WTC11 (cell line): ENCODE results near the gene ZNF808. TPM values are rescaled to one million over a fixed set of nuclear protein-coding genes. Genes with fewer than 3 reads are reported as not detected.

Experiments used
- ATAC-seq: fragments of 200-7000 bp; cut with Tn5 transposase; 2 replicates; pipeline ENCODE4 v1.10.0; 2021; ENCODE audit warnings: mild to moderate bottlenecking, moderate library complexity
- CTCF ChIA-PET: fragments of 300-600 bp; sonication (Branson Sonifier 250); formaldehyde crosslinking; loops from one replicate; lab custom pipeline; 2021; ENCODE audit warnings: antibody characterized with exemption; lab: Charles Lee
- POLR2A ChIA-PET: fragments of 350-600 bp; sonication (Branson Sonifier 250); formaldehyde crosslinking; loops from one replicate; lab custom pipeline; 2021; ENCODE audit warnings: antibody characterized with exemption; lab: Charles Lee
- DNase-seq: peaks from one replicate; pipeline ENCODE4 v3.0.0; 2021; ENCODE audit warnings: low spot score
- H3K27ac Mint-ChIP-seq: 2 replicates; pipeline ENCODE4 v1.8.0; 2021; ENCODE audit warnings: mixed read lengths
- H3K27me3 Mint-ChIP-seq: 2 replicates; pipeline ENCODE4 v1.8.0; 2021; ENCODE audit warnings: low read depth, mild to moderate bottlenecking, moderate library complexity, mixed read lengths
- H3K36me3 Mint-ChIP-seq: 2 replicates; pipeline ENCODE4 v1.8.0; 2021; ENCODE audit warnings: mixed read lengths
- H3K4me1 Mint-ChIP-seq: 2 replicates; pipeline ENCODE4 v1.8.0; 2022; ENCODE audit warnings: mixed read lengths
- H3K4me3 Mint-ChIP-seq: 2 replicates; pipeline ENCODE4 v1.8.0; 2021; ENCODE audit warnings: mild to moderate bottlenecking, moderate library complexity, mixed read lengths
- H3K9me3 Mint-ChIP-seq: 2 replicates; pipeline ENCODE4 v1.8.0; 2021; ENCODE audit warnings: mixed read lengths
- CBFB ChIP-seq: sonication (generic); formaldehyde crosslinking; IDR thresholded peaks from 2 replicates; pipeline ENCODE4 v1.8.1; 2022; ENCODE audit warnings: mild to moderate bottlenecking, low read depth, missing genetic modification reagents
- CREB1 ChIP-seq: sonication (generic); formaldehyde crosslinking; IDR thresholded peaks from 2 replicates; pipeline ENCODE4 v1.8.0; 2023; ENCODE audit warnings: mild to moderate bottlenecking, missing genetic modification reagents
- CREM ChIP-seq: sonication (generic); formaldehyde crosslinking; IDR thresholded peaks from 2 replicates; pipeline ENCODE4 v1.8.1; 2022; ENCODE audit warnings: mild to moderate bottlenecking, missing genetic modification reagents, moderate library complexity
- ELF4 ChIP-seq: sonication (generic); formaldehyde crosslinking; IDR thresholded peaks from 2 replicates; pipeline ENCODE4 v1.8.1; 2022; ENCODE audit warnings: low read depth, mild to moderate bottlenecking, moderate library complexity, missing genetic modification reagents
- ETV6 ChIP-seq: sonication (generic); formaldehyde crosslinking; IDR thresholded peaks from 2 replicates; pipeline ENCODE4 v1.8.1; 2022; ENCODE audit warnings: mild to moderate bottlenecking, missing genetic modification reagents
- FOXP1 ChIP-seq: sonication (generic); formaldehyde crosslinking; IDR thresholded peaks from 2 replicates; pipeline ENCODE4 v1.8.0; 2022; ENCODE audit warnings: missing genetic modification reagents, mild to moderate bottlenecking, moderate library complexity, borderline replicate concordance
- GABPB1 ChIP-seq: sonication (generic); formaldehyde crosslinking; IDR thresholded peaks from 2 replicates; pipeline ENCODE4 v1.8.1; 2023; ENCODE audit warnings: mild to moderate bottlenecking, missing genetic modification reagents
- MXD4 ChIP-seq: fragments of 250-450 bp; sonication (Bioruptor Pico); IDR thresholded peaks from 2 replicates; pipeline ENCODE4 v1.8.0; 2021; ENCODE audit warnings: mild to moderate bottlenecking, moderate library complexity, borderline replicate concordance
- MYBL2 ChIP-seq: sonication (generic); formaldehyde crosslinking; IDR thresholded peaks from 2 replicates; pipeline ENCODE4 v1.8.1; 2023; ENCODE audit warnings: mild to moderate bottlenecking, moderate library complexity, missing genetic modification reagents
- NFE2L1 ChIP-seq: sonication (generic); formaldehyde crosslinking; IDR thresholded peaks from 2 replicates; pipeline ENCODE4 v1.8.1; 2023; ENCODE audit warnings: missing genetic modification reagents
- NFYB ChIP-seq: sonication (generic); formaldehyde crosslinking; conservative IDR thresholded peaks from 2 replicates; pipeline ENCODE4 v1.8.0; 2022; ENCODE audit warnings: low read depth, missing genetic modification reagents
- NR2C2 ChIP-seq: sonication (generic); formaldehyde crosslinking; IDR thresholded peaks from 2 replicates; pipeline ENCODE4 v1.8.0; 2022; ENCODE audit warnings: mild to moderate bottlenecking, missing genetic modification reagents
- TP53 ChIP-seq: sonication (generic); formaldehyde crosslinking; IDR thresholded peaks from 2 replicates; pipeline ENCODE4 v1.8.1; 2023; ENCODE audit warnings: mild to moderate bottlenecking, missing genetic modification reagents
- ZNF232 ChIP-seq: sonication (generic); formaldehyde crosslinking; IDR thresholded peaks from 2 replicates; pipeline ENCODE4 v1.8.0; 2022; ENCODE audit warnings: mild to moderate bottlenecking, missing genetic modification reagents
- ZNF263 ChIP-seq: sonication (generic); formaldehyde crosslinking; IDR thresholded peaks from 2 replicates; pipeline ENCODE4 v1.8.1; 2022; ENCODE audit warnings: low read depth, mild to moderate bottlenecking, moderate library complexity, missing genetic modification reagents
- total RNA-seq: library from RNA; stranded (reverse); gene quantifications from 3 replicates; pipeline ENCODE4 v1.2.3, GENCODE V29; 2021
- TF ChIP-seq, protein P1 (sequence below): fragments of 250-450 bp; sonication (Bioruptor Pico); IDR thresholded peaks from 2 replicates; pipeline ENCODE4 v2.1.2; 2022; ENCODE audit warnings: mild to moderate bottlenecking, moderate library complexity
- TF ChIP-seq, protein P2 (sequence below): sonication (generic); formaldehyde crosslinking; IDR thresholded peaks from 2 replicates; pipeline ENCODE4 v1.8.0; 2022; ENCODE audit warnings: missing genetic modification reagents
- TF ChIP-seq, protein P3 (sequence below): fragments of 250-450 bp; sonication (Bioruptor Pico); IDR thresholded peaks from 2 replicates; pipeline ENCODE4 v1.8.0; 2021; ENCODE audit warnings: mild to moderate bottlenecking
- TF ChIP-seq, protein P4 (sequence below): sonication (generic); formaldehyde crosslinking; IDR thresholded peaks from 2 replicates; pipeline ENCODE4 v1.8.1; 2022; ENCODE audit warnings: low read depth, mild to moderate bottlenecking, moderate library complexity, missing genetic modification reagents, borderline replicate concordance
- TF ChIP-seq, protein P5 (sequence below): sonication (generic); formaldehyde crosslinking; IDR thresholded peaks from 2 replicates; pipeline ENCODE4 v1.8.1; 2022; ENCODE audit warnings: mild to moderate bottlenecking, moderate library complexity, missing genetic modification reagents

The ZNF808 gene
- total RNA-seq, 1 experiment from 2014 or later: 59.2 TPM

DNA sequence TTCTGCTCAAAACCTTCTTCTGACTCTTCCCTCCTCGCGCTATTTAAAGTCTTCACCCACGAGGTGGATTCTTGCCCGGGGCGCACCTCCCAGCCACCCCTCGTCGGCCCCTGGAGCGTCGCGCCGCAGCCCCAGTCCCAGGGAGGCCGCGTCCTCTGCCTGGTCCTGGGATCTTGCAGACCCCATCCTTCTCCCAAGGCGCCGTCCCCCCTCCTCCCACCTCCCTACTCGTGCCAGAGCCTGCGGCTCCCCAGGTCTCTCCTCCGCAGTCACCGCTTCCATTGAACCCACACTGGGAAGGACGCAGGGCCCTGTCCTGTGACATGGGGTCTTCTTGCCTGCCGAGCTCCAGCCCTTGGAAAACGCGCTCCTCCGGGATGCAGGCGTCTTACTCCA is 486 bp downstream of the ZNF808 start:
- POLR2A ChIA-PET: no interaction called here
- no peaks in the 10 kb centered on the region for H3K27me3 Mint-ChIP-seq
- 0 out of 2 replicates have a peak, but pooled peaks have one; percentile 31 for TF ChIP-seq TP53 (CRISPR knock-in tag)
- 0 out of 2 replicates have a peak, but pooled peaks have one; percentile 27 for TF ChIP-seq FOXP1 (CRISPR knock-in tag)
- no peak for TF ChIP-seq NFE2L1 (CRISPR knock-in tag)
- TF ChIP-seq, protein P1, sequence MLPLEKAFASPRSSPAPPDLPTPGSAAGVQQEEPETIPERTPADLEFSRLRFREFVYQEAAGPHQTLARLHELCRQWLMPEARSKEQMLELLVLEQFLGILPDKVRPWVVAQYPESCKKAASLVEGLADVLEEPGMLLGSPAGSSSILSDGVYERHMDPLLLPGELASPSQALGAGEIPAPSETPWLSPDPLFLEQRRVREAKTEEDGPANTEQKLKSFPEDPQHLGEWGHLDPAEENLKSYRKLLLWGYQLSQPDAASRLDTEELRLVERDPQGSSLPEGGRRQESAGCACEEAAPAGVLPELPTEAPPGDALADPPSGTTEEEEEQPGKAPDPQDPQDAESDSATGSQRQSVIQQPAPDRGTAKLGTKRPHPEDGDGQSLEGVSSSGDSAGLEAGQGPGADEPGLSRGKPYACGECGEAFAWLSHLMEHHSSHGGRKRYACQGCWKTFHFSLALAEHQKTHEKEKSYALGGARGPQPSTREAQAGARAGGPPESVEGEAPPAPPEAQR (CRISPR knock-in tag): no peak
- TF ChIP-seq, protein P2, sequence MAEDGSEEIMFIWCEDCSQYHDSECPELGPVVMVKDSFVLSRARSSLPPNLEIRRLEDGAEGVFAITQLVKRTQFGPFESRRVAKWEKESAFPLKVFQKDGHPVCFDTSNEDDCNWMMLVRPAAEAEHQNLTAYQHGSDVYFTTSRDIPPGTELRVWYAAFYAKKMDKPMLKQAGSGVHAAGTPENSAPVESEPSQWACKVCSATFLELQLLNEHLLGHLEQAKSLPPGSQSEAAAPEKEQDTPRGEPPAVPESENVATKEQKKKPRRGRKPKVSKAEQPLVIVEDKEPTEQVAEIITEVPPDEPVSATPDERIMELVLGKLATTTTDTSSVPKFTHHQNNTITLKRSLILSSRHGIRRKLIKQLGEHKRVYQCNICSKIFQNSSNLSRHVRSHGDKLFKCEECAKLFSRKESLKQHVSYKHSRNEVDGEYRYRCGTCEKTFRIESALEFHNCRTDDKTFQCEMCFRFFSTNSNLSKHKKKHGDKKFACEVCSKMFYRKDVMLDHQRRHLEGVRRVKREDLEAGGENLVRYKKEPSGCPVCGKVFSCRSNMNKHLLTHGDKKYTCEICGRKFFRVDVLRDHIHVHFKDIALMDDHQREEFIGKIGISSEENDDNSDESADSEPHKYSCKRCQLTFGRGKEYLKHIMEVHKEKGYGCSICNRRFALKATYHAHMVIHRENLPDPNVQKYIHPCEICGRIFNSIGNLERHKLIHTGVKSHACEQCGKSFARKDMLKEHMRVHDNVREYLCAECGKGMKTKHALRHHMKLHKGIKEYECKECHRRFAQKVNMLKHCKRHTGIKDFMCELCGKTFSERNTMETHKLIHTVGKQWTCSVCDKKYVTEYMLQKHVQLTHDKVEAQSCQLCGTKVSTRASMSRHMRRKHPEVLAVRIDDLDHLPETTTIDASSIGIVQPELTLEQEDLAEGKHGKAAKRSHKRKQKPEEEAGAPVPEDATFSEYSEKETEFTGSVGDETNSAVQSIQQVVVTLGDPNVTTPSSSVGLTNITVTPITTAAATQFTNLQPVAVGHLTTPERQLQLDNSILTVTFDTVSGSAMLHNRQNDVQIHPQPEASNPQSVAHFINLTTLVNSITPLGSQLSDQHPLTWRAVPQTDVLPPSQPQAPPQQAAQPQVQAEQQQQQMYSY: 0 out of 2 replicates have a peak, but pooled peaks have one; percentile 1
- TF ChIP-seq ETV6 (CRISPR knock-in tag): no peak
- no peak for TF ChIP-seq NR2C2 (CRISPR knock-in tag)
- TF ChIP-seq ZNF263 (CRISPR knock-in tag): no peak
- TF ChIP-seq MYBL2: peak; percentile 60; the same call in 1 of the 2 replicates
- 0 out of 2 replicates have a peak, but pooled peaks have one; percentile 8 for TF ChIP-seq GABPB1 (CRISPR knock-in tag)
- no peaks in the 10 kb centered on the region for H3K9me3 Mint-ChIP-seq
- peaks cover 4% of the 10 kb centered on the region; the same call in 1 of the 2 replicates for H3K36me3 Mint-ChIP-seq
- H3K27ac Mint-ChIP-seq: peak overlapping the region; percentile 42
- CTCF ChIA-PET: interaction anchor here (0.6 kb wide), 1 partner anchor 83 kb away, joined by 4 read pairs; no protein-coding TSS in a partner anchor
- DNase-seq (peak; percentile 41), ATAC-seq (peak; percentile 10)
- H3K4me3 Mint-ChIP-seq: peak overlapping the region; percentile 97
- H3K4me1 Mint-ChIP-seq: peaks cover 33% of the 10 kb centered on the region

DNA sequence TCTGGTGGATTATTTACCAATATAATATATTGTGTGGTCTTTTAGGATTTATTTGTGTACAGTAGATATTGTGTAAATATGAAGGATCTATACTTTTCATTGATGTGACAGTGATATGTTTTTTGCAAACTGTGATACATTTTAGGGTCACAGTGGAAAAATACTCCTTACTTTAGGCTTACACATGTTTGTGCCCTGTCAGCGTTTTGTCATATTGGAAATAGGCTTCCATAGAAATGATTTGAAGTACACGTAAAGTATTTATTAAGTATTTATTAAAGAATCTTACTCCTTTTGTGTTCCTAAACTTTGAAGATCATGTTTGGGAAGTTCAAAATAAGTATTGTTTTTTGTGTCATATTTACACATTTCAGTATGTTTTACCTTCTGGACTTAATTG is 5.0 kb downstream of the ZNF808 start:
- peaks cover 41% of the 10 kb centered on the region for H3K4me1 Mint-ChIP-seq
- no peaks in the 10 kb centered on the region for H3K9me3 Mint-ChIP-seq
- H3K36me3 Mint-ChIP-seq: peaks cover 6% of the 10 kb centered on the region; the same call in 1 of the 2 replicates
- H3K4me3 Mint-ChIP-seq: no peak overlapping the region
- H3K27ac Mint-ChIP-seq: peak overlapping the region; percentile 75
- H3K27me3 Mint-ChIP-seq: peaks cover 8% of the 10 kb centered on the region
- DNase-seq (no peak), ATAC-seq (no peak)
- ChIA-PET CTCF (interaction anchor here (0.5 kb wide), 1 partner anchor 163 kb away, joined by 3 read pairs; the partner anchor contains the start of gene ZNF880), POLR2A (no interaction called here)
- TF ChIP-seq ZNF263 (CRISPR knock-in tag): no peak
- TF ChIP-seq, protein P2: no peak
- no peak for TF ChIP-seq NFYB (CRISPR knock-in tag)
- no peak for TF ChIP-seq ZNF232 (CRISPR knock-in tag)
- TF ChIP-seq, protein P3, sequence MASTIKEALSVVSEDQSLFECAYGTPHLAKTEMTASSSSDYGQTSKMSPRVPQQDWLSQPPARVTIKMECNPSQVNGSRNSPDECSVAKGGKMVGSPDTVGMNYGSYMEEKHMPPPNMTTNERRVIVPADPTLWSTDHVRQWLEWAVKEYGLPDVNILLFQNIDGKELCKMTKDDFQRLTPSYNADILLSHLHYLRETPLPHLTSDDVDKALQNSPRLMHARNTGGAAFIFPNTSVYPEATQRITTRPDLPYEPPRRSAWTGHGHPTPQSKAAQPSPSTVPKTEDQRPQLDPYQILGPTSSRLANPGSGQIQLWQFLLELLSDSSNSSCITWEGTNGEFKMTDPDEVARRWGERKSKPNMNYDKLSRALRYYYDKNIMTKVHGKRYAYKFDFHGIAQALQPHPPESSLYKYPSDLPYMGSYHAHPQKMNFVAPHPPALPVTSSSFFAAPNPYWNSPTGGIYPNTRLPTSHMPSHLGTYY (CRISPR knock-in tag): no peak
- no peak for TF ChIP-seq CBFB (CRISPR knock-in tag)
- TF ChIP-seq, protein P4, sequence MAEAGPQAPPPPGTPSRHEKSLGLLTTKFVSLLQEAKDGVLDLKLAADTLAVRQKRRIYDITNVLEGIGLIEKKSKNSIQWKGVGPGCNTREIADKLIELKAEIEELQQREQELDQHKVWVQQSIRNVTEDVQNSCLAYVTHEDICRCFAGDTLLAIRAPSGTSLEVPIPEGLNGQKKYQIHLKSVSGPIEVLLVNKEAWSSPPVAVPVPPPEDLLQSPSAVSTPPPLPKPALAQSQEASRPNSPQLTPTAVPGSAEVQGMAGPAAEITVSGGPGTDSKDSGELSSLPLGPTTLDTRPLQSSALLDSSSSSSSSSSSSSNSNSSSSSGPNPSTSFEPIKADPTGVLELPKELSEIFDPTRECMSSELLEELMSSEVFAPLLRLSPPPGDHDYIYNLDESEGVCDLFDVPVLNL (CRISPR knock-in tag): no peak
- TF ChIP-seq ELF4: no peak
- no peak for TF ChIP-seq MXD4 (CRISPR knock-in tag)
- no peak for TF ChIP-seq CREM (CRISPR knock-in tag)
- no peak for TF ChIP-seq CREB1
- TF ChIP-seq, protein P5, sequence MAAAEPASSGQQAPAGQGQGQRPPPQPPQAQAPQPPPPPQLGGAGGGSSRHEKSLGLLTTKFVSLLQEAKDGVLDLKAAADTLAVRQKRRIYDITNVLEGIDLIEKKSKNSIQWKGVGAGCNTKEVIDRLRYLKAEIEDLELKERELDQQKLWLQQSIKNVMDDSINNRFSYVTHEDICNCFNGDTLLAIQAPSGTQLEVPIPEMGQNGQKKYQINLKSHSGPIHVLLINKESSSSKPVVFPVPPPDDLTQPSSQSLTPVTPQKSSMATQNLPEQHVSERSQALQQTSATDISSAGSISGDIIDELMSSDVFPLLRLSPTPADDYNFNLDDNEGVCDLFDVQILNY (CRISPR knock-in tag): no peak
- TF ChIP-seq TP53 (CRISPR knock-in tag): no peak
